Fibroblast of skin of back (primary cell): ENCODE data around the gene RHBDL2. TPM values are rescaled to one million over a fixed set of nuclear protein-coding genes. Genes with fewer than 3 reads are reported as not detected.
"Not testable (repeated sequence)": the region's sequence is repeated elsewhere in the genome, so short reads cannot be mapped to it uniquely, and the experiment has no call there.

Source experiments
- DNase-seq: peaks from one replicate; pipeline ENCODE4 v3.0.0-alpha.2; 2013
- polyA plus RNA-seq, 2 experiments: library from polyadenylated mRNA; unstranded; fragments of 120-200 nt; gene quantifications; one replicate each; pipeline ENCODE4 v1.2.1, GENCODE V29; 2013; ENCODE audit not compliant: insufficient read length in 2 of 2

Gene RHBDL2, protein sequence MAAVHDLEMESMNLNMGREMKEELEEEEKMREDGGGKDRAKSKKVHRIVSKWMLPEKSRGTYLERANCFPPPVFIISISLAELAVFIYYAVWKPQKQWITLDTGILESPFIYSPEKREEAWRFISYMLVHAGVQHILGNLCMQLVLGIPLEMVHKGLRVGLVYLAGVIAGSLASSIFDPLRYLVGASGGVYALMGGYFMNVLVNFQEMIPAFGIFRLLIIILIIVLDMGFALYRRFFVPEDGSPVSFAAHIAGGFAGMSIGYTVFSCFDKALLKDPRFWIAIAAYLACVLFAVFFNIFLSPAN
- polyA plus RNA-seq (2013, experiment 1 of 2; ENCODE audit: insufficient read length) = not detected
- 0.19 TPM for polyA plus RNA-seq (2013, experiment 2 of 2; ENCODE audit: insufficient read length)

DNA sequence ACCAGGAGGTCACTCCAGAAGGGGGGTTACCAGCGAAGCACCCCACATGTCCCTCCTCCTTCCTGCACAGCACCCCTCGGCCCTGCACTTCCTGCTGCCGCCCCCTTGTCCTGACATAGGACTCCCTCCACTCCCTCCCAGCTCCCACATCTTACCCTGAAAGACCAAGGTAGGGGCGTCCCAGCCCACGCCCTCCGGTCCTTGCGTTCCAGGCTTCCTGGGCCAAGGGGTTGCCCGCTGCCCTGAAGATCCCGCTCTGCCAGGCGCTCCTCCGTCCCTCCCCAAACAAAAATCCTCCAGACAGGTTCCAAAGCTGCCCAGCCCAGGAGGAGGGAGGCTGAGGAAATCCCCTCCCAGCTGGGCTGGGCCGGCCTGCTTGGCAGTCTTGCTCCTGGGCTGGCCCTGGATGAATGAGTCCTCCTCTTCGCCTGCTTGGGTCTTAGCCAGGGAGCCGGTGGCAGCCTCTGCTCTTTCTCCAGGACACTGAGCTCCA lies at the start of gene RHBDL2:
Gene RHBDL2, minus strand, starts transcription at position 304 of the 493 bp plus-strand sequence. CDS start 22,618 bp downstream, outside the sequence.
- peak; percentile 23 for DNase-seq

DNA sequence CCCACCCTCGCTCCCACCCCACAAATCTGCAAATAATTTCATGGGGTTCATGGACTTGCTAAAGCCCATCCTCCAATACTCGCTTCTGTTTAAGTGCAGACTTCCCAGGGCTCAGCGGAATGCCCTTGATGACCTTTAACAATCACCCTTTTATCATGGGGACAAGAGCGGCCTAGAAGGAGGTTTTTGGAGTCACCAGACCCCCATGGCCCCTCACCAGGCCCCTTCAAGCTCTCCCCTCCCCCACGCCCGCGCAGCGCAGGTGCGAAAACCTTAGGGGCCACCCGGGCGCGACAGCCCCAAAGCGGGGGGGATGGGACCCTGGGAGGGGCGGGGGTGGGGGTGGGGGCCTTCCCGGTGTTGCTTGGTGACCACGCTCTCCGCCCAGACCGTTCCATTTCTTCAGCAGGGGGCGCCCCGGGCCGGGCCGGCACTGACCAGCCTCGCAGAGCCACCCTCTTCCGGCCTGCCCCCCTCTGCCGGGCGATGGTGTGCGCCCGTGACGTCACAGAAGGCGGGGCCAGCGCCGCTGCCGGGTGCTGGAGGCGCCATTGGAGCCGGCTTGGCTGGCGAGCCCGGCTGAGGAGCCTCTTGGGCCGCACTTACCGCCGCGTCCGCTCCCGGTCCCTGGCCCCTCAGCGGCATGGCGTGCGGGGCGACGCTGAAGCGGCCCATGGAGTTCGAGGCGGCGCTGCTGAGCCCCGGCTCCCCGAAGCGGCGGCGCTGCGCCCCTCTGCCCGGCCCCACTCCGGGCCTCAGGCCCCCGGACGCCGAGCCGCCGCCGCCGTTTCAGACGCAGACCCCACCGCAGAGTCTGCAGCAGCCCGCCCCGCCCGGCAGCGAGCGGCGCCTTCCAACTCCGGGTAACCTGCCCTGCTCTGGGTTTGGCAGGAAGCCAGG lies 49.4 kb upstream of the RHBDL2 start, which contains the start of gene AKIRIN1:
Gene AKIRIN1, plus strand, starts transcription at position 539 of the 900 bp plus-strand sequence. Its CDS starts 105 bp downstream, at position 644.
- peak; percentile 96 for DNase-seq

DNA sequence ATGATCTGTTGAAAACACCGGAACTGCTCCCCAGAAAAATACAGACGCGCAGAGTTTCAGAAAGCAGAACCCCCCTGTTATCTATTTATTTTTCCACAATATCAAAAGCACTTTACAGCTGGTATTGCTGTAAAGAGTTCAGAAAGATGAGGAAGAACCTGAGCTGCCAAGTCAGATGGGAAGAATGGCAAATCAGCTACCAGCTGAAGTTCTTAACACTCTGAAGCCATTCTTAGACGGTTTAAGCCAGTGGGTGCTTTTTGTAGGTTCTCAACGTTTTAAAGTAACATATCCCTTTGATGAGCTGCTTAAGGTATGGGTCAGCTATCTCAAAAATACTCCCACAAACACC lies 48.7 kb upstream of the RHBDL2 start:
- peak; percentile 19 for DNase-seq

DNA sequence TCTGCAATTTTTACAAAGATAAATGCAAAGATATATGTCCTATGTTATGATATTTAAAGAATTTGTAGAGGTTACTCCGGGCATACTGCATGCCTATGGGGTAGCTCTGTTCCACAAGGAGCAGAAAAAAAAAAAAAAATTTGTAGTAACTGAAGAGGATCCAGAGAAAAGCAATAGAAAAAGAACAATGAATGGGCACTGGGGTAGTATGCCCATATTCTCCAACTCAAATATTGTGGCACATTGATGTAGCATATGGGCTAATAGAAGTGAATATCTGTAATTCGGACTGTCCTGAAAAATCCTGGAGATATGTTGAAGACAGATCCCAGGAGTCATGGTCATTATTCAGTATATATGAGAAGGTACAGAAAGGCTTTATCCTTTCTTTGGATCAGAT lies 48.3 kb upstream of the RHBDL2 start:
- no peak for DNase-seq

DNA sequence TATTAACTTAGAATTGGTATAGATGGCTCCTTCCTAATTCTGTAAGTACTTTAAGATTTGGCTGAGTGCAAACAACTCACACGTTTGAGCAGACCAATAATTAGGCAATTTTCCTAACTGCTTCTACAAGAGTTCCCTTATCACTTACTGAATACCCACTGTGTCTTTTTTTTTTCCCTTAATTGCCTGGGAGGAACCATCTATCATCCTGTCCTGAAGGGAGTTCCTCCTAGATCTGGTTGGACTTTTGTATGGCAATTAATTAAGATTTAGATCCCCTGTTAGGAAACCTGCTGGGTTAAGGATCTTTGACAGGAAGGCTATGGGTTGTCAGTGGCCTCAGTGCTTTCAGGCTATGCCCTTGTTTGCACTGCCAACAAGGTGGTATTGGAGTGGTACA lies 37.8 kb upstream of the RHBDL2 start:
- DNase-seq = not testable (repeated sequence)

DNA sequence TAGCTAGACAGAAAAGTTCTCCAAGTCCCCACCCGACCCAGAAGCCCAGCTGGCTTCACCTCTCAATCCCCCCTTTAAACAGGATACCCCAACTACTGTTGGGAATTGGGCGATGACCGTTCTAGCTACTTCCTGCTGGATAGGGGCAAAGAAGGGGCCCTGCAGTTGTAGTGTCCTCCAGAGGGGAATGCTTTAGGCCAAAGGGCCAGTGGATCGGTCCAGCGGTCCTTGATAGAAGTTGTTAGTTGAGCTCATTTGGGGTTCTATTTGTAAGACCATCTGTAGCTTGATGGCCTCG lies 36.6 kb upstream of the RHBDL2 start:
- not testable (repeated sequence) for DNase-seq

DNA sequence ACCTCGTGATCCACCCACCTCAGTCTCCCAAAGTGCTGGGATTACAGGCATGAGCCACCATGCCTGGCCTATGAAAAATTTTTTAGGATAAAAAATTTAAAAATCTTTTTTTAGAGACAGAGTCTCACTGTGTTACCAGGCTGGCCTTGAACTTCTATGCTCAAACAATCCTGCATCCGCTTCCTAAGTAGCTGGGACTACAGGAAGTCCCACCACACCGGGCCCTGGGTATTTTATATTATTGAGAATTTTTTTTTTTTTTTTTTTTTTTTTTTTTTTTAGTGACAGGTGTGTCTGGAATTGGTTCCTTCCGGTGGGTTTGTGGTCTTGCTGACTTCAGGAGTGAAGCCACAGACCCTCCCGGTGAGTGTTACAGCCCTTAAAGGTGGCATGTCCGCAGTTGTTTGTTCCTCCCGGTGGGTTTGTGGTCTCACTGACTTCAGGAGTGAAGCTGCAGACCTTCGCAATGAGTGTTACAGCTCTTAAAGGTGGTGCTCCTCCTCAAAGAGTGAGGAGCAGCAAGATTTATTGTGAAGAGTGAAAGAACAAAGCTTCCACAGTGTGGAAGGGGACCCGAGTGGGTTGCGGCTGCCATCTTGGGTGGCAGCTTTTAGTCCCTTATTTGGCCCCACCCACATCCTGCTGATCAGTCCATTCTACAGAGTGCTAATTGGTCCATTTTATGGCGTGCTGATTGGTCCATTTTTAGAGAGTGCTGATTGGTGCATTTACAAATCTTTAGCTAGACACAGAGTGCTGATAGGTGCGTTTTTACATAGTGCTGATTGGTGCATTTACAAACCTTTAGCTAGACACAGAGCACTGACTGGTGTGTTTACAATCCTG lies 36.0 kb upstream of the RHBDL2 start:
- DNase-seq = not testable (repeated sequence)

DNA sequence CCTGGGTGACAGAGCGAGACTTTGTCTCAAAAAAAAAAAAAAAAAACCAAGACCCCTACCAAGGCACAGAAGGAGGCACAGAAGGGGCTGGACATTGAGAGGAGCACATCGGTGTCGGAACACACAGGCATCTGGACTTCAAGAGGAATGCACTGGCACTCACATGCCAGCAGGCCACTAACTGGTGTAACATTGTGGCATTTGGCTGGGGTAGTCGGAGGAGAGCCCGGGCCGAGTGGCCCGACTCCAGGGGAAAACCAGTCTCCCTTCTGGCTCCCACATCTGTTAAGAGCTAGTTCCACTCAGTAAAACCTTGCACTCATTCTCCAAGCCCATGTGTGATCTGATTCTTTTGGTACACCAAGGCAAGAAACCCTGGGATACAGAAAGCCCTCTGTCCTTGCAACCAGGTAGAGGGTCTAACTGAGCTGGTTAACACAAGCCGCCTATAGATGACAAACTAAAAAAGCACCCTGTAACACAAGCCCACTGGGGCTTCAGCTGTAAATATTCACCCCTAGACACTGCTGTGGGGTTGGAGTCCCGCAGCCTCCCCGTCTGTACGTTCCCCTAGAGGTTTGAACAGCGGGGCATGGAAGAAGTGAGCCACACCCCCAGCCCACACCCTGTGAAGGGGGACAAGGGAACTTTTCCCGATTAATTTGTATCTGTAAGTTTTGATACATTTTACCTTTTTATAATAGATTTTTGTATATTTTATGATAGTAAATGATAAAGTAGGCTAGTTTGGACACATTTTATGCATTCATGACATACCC lies 32.2 kb upstream of the RHBDL2 start:
- no peak for DNase-seq

DNA sequence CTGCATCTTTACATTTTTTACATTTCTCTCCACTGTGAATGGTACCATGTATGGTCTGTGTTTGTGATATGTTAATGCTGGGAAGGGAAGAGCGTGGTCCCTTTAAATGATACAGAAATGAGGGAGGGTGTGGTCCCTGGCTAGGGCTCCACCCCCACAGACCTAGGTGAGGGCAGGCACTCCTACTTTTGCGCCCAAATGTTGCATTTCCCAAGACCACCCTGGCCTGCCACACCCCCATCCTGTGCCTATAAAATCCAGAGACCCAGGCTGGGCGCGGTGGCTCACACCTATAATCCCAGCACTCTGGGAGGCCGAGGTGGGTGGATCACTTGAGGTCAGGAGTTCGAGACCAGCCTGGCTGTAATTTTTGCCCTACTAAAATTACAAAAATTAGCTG lies 31.5 kb upstream of the RHBDL2 start:
- DNase-seq = not testable (repeated sequence)

DNA sequence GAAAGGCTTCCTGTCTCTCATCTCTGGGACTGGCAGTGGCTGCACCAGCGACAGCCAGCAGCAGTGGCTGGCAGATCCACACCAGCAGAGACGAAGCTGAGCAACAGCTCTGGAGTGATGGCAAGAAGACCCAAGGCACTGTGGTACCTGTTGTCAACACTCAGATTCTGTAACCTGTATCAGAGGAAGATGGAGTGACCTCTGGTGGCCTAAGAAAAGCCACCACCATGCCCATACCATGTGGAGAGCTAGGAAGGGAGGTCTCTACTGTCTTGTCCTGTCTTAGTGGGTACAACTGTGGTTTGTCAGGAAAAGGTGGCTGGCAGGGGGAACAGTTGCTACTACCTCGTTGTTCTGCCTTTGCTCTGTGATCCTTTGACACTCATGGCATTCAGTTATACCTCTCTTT lies 22.5 kb upstream of the RHBDL2 start:
- no peak for DNase-seq

DNA sequence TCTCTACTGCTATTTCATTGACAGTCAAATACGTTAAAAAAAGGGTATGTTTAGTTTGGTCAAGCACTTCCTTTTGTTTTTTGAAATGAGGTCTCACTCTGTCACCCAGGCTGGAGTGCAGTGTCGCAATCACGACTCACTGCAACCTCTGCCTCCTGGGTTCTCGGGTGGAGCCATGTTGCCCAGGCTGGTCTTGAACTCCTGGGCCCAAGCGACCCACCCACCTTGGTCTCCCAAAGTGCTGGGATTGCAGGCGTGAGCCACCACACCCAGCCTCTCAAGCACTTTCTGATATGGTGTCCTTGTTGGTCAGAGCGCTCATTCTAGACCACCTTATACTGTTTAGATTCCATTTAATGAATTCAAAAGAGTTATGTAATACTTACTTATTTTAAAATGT lies 20.9 kb upstream of the RHBDL2 start:
- DNase-seq = peak; percentile 39

DNA sequence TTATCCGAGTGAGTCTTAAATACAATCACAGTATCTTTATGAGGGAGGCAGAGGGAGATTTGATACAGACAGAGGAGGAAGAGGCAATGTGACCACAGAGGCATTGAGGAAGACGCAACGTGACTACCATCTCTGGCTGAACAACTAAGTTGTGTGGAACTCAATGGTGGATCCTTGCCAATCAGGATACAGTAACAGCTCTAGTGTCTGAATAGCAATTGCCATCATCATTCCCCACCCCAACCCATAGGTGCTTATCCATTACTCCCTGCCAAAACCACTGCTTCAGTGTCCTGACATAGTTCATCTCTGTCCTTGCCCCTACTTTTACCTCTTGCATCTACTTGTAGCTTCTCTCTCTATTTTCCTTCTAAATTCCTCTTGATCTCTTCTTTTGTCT lies 20.5 kb upstream of the RHBDL2 start:
- peak; percentile 81 for DNase-seq

DNA sequence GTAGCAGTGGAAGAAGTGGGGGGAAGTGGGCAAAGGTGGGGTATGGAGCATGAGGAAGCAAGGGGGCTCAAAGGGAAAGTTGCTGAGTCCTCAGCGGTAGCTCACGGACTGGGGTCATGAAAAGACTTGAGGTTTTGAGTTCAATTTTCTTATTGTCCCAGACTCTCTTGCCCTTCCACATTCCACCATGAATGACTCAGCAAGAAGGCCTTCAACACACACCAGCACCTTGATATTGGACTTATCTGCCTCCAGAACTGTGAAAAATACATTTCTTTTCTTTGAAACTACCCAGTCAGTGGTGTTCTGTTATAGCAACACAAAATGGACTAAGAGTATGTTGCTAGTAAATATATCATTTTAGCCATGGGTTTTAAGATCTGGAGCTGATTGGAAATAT lies 17.3 kb upstream of the RHBDL2 start:
- peak; percentile 59 for DNase-seq

DNA sequence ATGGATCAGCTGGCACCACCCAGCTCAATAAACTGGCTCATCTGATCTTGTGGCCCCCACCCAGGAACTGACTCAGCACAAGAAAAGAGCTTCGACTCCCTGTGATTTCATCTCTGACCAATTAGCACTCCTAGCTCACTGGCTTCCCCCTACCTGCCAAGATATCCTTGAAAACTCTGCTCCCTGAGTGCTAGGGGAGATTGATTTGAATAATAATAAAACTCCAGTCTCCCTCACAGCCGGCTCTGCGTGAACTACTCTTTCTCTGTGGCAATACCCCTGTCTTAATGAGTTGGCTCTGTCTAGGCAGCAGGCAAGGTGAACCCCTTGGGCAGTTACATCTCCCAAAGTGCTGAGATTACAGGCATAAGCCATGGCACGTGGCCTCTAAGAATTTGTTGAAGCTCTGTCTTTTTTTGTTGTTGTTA lies 11.8 kb upstream of the RHBDL2 start:
- DNase-seq = no peak

DNA sequence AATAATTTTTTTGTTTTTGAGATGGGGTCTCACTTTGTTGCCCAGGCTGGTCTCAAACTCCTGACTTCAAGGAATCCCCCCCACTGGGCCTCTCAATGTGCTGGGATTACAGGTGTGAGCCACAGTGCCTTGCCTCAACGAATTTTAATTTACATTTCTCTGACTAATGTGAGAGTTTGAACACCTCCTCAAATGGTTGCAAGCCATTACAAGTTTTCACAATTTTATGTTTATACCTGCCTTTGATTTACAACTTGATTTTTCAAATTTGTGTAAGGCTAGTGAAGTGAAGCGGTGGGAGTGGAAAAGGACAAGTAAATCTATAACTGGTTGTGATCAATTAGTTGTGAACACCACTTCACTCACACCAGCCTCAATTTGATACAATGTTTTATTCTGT lies 8.9 kb upstream of the RHBDL2 start:
- DNase-seq = no peak

DNA sequence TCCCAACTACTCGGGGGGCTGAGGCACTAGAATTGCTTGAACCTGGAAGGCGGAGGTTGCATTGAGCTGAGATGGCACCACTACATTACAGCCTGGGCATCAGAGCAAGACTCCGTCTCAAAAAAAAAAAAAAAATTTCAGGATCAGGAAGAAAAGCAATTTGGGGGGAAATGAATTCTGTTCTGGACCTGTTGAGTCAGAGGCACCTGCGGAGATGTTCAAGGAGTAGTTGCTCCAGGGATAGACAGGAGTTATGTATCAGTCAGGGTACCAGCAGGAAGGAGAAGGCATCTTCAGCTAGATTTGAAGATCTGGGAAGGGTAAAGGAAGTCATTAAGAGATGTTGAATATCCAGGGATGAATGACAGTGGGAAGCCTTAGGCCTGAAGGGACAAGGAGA lies 2.9 kb upstream of the RHBDL2 start:
- DNase-seq = no peak

DNA sequence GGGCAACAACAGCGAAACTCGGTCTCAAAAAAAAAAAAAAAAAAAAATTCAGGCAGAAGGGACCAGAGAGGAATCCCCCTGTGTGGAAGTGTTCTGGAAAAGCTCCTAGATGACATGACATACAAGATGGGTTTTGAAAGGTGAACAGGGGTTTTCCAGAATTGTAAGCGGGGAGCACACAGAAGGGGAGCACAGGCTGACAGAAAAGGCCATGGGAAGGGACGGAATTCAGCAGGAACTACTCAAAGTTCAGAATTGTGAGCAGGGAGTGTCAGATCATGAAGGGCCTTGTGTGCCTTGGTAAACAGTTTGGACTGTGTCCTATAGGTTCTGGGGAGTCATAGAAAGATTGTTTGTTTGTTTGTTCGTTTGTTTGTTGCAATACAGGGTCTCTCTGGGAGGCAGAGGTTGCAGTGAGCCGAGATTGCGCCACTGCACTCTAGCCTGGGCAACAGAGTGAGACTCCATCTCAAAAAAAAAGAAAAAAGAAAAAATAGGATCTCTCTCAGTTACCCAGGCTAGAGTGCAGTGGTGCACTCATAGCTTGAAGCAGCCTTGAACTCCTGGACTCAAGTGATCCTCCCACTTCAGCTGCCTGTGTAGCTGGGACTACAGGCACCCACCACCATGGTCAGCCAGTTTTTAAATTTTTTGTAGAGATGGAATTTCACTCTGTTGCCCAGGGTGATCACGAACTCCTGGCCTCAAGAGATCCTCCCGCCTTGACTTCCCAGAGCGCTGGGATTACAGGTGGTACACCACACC lies 1.2 kb upstream of the RHBDL2 start:
- no peak for DNase-seq

DNA sequence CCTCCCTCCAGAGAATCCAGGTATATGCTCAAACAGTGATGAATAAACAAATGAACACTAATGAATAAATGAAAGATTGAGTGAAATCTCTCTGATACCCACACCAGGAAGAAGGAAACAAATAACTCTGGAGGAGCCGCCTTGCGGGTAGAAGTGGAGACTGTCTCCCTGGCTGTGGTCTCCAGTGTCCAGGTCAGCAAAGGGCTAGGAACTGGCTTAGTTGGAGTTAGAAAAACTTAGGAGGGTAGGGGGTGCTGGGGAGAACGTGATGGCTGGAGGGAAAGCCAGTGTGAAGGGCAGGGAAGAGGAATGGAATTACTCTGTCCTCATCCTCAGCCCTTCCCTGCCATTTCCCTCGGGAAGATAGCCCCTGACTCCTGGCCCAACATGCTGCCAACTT lies 537 bp downstream of the RHBDL2 start:
- DNase-seq = no peak

DNA sequence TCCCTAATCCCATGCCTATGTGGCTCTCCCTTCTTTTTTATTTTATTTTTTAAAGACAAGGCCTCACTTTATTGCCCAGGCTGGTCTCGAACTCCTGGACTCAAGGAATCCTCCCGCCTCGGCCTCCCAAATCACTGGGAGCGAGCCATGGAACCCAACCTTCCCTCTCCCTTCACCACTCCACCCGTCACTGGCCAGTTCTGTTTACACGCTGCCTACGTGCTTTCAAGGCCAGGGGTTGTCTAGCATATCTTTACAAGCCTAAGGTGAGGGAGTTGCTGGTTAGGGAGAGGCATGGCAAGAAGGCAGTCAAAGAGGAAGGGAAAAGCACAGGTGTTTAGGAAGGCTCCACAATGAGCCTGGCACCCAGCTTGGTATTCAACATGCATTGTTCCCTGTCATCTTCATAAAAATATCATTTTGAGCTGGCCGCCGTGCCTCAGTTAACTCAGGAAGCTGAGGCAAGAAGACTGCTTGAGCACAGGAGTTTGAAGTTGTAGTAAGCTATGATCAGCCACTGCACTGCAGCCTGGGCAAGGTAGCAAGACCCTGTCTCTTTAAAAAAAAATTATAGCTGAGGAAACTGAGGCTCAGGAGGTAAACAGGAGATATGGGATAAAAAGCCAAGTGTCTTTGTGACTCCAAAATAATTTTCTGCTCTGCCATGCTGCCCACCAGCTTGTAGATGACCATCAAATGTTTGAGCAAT lies 1.1 kb downstream of the RHBDL2 start:
- no peak for DNase-seq

DNA sequence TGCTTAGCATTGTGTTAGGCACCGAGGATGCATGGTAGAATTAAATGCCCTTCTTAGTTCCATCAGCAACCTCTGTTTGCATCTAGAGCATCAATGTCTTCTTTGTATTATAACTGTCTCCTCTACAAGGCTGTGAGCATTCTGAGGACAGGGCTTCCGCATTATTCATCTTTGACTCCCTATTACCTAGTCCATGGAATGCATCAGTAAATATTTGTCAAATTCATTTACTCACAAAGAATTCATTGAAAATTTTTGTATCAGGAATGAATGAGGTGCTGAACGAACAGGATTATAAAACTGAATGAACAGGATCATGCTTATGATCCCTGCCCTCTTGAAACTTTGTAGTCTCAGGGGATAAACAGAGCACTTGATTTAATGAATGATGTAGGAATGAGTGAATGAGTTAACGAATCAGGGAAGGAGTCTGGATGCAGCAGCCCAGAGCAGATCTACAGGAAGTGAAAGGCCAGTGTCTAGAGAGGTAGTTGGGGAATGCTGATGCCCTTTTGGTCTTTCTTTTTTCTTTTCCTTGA lies 2.8 kb downstream of the RHBDL2 start:
- no peak for DNase-seq
